Measurements from ENCODE around the gene COL15A1.

The COL15A1 gene

DNA sequence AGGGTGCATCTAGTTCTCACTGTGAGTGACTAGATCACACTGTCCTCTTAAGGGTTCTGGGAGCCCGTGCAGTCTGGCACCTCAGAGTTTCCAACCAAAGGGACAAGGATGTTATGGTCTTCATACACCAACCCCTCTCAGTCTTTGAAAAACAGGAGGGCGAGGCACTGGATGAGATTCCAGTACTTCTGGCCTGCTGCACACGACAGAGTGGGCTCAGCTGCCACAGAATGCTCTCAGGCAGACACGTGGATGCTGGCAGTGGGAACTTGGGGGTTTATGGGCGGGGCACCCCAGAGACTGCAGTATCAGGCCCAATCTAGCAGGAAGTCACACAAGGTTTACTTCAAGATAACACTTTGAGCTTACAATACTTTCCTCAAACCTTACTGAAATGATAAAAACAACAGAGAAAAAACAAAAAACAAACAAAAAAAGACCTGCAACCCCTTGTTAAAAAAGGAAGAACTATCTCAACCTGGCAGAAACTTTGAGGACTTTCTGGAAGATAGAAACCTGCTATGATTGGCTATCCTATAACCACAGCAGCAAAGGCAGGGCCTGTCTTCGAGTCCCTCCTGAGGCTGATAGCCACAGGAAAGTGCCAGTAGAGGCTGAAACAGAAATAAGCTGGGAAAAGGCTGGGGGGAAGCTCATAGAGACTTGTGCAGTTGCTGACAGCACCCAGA is 132.9 kb downstream of the COL15A1 start:
- TF ChIP-seq CTCF (IDR thresholded peaks at IDR 0.05) (no peak), ZFX (IDR thresholded peaks at IDR 0.05; ENCODE audit: borderline replicate concordance) (no peak)
- no peak overlapping the region for H3K27ac ChIP-seq

DNA sequence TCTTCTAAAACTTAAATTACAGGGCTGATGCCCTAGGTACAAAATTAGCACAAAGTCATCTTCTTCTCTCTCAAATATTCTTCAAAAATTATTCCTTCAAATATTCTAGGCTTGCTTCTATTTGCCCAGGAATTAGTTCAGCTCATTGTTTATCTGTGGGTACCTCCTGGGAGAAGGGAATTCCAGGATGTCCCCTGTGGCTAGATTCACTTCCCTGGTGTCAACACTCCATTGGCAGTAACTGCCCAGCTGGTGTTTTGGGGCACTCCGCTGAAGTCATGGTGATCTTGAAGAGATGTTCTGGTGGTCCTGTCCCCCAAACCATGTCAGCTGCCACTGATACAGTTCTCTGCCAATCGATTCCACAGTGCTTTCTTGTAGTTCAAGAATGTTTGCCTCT is 135.0 kb downstream of the COL15A1 start:
- TF ChIP-seq ZFX (IDR thresholded peaks at IDR 0.05; ENCODE audit: borderline replicate concordance): no peak
- TF ChIP-seq CTCF (IDR thresholded peaks at IDR 0.05): no peak
- H3K27ac ChIP-seq: no peak overlapping the region

GRCh38 chr9:99079542-99079941 is 135.8 kb downstream of the COL15A1 start:
- H3K27ac ChIP-seq: no peak overlapping the region
- TF ChIP-seq CTCF (IDR thresholded peaks at IDR 0.05): no peak
- TF ChIP-seq ZFX (IDR thresholded peaks at IDR 0.05; ENCODE audit: borderline replicate concordance): no peak

DNA sequence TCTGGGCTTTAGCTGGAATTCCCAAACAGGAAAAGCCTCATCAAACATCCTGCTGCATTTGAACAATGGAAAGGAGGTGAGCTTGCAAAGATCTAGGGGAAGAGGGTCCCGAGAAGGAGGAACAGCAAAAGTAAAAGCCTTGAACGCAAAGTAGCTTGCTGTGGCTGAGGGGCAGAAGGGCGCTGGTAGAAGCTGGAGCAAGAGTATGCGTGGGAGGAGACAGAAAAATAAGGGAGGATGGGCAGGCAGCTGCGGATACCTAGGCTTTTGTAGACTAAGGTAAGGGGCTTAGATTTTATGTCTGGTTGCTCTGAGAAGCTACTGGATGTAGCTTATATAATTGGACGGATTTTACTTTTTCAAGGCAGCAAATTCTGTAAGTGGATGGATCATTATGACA is 139.3 kb downstream of the COL15A1 start:
- TF ChIP-seq CTCF (IDR thresholded peaks at IDR 0.05) (no peak), ZFX (IDR thresholded peaks at IDR 0.05; ENCODE audit: borderline replicate concordance) (no peak)
- H3K27ac ChIP-seq: no peak overlapping the region

GRCh38 chr9:99085949-99086948 is 142.5 kb downstream of the COL15A1 start:
- no peak overlapping the region for H3K27ac ChIP-seq
- TF ChIP-seq CTCF (IDR thresholded peaks at IDR 0.05) (no peak), ZFX (IDR thresholded peaks at IDR 0.05; ENCODE audit: borderline replicate concordance) (no peak)

DNA sequence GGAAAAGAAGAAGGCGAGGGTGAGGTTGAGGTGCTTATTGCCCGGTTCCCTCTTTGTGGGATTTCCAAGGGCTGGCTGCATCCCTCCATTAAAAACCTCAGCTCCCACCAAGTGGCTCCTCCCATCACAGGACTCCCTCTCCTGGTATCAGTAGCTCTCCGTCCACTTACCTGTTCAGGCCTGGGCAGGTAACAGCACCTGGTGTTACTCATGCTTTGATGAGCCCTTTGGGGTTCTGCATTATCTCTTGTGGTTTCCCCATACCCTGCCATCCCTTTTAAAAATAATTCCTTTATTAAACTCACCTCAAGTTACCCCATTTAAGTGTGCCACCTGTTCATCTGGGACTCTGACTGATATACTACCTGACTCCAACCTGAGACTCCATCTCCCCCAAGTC is 143.8 kb downstream of the COL15A1 start:
- TF ChIP-seq ZFX (IDR thresholded peaks at IDR 0.05; ENCODE audit: borderline replicate concordance) (no peak), CTCF (IDR thresholded peaks at IDR 0.05) (no peak)
- no peak overlapping the region for H3K27ac ChIP-seq
